HFF-Myc (cell line): ENCODE data around the gene IFT122.
"Not testable (repeated sequence)": the region's sequence is repeated elsewhere in the genome, so short reads cannot be mapped to it uniquely, and the experiment has no call there.

Source experiments
- DNase-seq: peaks from one replicate; pipeline ENCODE4 v3.0.0-alpha.2; 2011; ENCODE audit warnings: low read depth; ENCODE audit errors: extremely low read depth
- H3K4me3 ChIP-seq: replicated peaks from 2 replicates; pipeline ENCODE4 v1.5.1; 2011; ENCODE audit warnings: low read depth, mild to moderate bottlenecking, control low read depth, low read length
- TF ChIP-seq, protein P1 (sequence below): IDR thresholded peaks from 2 replicates; pipeline ENCODE4 v1.5.1; 2012; ENCODE audit warnings: mild to moderate bottlenecking, low read depth, low read length, control low read depth; ENCODE audit errors: missing control alignments

The IFT122 gene

DNA sequence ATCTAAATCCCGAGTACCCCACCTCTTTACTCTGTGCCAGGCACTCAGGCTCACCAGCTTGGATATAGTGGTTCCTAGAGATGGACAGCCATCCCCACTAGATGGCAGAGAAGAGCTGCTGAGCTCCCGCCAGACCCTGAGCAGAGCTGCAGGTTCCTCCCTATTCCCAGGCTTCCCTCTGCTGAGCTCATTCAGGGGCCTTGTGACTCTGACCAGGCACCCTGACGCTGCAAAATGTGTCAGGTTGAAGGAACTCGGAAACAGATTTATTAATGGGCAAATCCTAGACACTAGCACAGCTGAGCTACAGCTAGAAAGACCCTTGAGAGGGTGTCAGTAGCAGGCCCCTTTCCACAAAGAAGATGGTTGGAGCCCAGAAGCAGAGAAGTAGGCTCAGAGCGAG lies 50.2 kb downstream of the IFT122 start:
- no peak overlapping the region for H3K4me3 ChIP-seq
- TF ChIP-seq, protein P1, sequence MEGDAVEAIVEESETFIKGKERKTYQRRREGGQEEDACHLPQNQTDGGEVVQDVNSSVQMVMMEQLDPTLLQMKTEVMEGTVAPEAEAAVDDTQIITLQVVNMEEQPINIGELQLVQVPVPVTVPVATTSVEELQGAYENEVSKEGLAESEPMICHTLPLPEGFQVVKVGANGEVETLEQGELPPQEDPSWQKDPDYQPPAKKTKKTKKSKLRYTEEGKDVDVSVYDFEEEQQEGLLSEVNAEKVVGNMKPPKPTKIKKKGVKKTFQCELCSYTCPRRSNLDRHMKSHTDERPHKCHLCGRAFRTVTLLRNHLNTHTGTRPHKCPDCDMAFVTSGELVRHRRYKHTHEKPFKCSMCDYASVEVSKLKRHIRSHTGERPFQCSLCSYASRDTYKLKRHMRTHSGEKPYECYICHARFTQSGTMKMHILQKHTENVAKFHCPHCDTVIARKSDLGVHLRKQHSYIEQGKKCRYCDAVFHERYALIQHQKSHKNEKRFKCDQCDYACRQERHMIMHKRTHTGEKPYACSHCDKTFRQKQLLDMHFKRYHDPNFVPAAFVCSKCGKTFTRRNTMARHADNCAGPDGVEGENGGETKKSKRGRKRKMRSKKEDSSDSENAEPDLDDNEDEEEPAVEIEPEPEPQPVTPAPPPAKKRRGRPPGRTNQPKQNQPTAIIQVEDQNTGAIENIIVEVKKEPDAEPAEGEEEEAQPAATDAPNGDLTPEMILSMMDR = peak; percentile 91
- peak; percentile 76 for DNase-seq

DNA sequence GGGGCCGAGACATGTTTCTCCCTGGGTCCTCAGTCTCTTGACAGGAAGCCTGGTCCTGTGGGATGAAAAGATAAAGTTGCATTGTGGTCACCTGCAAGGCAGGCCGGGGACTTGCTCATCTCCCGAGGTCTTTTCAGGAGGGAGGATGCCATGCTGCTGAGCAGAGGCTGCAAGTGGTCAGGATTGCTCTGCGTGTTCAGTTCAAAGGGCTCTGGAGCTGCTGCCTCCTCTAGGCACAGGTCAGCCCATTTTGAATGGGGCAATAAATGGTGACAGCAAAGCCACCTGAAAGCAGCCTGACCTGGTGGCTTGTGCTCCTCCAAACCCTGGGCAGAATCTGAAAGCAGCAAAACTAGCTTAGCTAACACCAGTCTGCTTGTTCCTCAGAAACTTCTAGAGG lies 51.1 kb downstream of the IFT122 start:
- H3K4me3 ChIP-seq, DNase-seq: not testable (repeated sequence)

DNA sequence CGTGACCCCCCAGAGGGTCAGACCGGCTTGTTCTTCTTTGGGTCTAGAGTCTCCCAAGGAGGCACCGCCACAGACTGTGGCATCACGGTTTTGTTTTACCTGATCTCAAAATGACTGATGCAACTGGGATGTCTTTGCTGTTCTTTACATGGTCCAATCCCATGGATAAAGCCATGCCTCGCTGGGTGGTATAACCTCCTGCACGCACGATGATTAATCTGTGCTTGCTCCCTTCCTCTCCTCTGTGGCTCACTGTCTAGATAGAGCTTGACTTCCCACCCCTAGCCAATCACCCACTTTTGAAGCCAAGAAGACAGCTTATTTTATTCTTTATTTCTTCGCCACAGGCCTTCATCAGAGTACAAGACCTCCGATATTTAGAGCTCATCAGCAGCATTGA lies 51.8 kb downstream of the IFT122 start:
- H3K4me3 ChIP-seq = no peak overlapping the region
- DNase-seq = no peak
- TF ChIP-seq, protein P1 = no peak

DNA sequence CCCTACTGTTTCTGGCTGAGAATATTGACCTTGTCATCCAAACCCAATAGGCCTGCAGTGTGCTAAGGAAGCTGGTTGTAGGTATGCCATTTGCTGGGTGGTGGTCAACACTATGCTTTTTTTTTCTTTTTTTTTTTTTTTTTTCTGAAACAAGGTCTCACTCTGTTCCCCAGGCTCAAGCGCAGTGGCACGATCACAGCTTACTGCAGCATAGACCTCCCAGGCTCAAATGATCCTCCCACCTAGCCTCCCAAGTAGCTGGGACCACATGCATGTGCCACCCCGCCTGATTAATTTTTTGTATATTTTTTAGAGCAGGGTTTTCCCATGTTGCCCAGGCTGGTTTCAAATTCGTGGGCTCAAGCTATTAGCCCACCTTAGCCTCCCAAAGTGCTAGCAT lies 52.7 kb downstream of the IFT122 start:
- DNase-seq = no peak
- TF ChIP-seq, protein P1 = no peak
- no peak overlapping the region for H3K4me3 ChIP-seq

DNA sequence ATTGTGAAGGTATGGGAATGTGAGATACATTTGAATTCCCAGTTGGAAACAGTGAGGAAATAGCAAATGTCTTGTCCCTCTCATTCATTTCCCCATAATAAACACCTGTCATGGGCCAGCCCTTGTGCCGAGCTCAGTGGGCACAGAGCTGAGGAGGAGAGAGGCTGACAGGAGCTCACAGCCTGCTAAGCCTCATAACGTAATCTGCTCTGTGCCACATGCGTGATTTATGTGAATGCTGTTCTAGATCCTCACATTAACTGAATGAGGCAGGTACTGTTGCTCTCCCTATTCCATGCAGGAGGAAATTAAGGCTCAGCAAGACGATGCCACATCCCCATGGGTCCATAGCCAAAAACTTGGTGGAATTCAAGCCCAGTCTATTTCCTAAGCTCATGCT lies 53.2 kb downstream of the IFT122 start:
- DNase-seq = no peak
- no peak overlapping the region for H3K4me3 ChIP-seq
- TF ChIP-seq, protein P1 = no peak

DNA sequence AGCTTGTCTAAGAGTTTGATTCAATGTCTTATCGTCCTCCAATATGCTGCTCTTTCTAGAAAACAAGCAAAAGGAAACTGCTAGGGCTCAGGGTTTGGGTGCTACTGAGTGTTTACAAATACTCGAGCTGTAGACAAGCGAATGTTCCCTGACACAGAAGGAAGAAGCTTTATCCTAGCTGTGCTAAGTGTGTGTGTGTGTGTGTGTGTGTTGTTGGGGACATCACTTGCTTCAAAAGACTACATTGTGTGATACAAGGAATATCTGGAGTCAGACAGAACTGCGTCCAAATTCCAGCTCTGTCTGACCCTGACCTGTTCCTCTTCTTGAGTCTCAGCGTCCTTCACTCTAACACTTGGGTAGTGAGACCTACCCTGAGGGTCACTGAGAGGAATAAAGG lies 54.5 kb downstream of the IFT122 start:
- not testable (repeated sequence) for H3K4me3 ChIP-seq, DNase-seq

DNA sequence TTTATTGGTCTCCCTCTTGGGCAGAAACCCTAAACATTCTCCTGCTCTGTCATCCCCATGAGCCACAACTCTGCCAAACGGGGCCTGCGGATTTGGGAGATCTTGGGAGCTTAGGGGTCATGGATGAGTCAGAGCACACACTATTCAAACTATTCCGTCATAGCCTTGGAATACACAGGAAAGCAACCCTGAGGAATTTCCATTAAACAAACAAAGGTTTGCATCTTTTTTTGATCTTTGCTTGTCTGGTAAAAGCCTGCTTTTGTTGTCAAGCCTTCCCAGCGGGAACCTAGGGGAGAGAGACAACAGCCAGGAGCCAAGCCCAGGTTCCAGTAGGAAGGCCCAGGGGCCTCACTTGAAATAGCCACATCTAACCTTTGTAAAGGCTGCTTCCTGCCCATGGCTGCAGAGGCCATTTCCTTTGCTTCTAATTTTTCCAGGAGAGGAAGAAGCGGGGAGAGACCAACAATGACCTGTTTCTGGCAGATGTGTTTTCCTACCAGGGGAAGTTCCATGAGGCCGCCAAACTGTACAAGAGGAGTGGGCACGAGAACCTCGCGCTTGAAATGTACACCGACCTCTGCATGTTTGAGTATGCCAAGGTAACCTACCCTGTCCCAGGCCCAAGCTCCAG lies 55.1 kb downstream of the IFT122 start:
- DNase-seq = peak; percentile 44
- H3K4me3 ChIP-seq = not testable (repeated sequence)

DNA sequence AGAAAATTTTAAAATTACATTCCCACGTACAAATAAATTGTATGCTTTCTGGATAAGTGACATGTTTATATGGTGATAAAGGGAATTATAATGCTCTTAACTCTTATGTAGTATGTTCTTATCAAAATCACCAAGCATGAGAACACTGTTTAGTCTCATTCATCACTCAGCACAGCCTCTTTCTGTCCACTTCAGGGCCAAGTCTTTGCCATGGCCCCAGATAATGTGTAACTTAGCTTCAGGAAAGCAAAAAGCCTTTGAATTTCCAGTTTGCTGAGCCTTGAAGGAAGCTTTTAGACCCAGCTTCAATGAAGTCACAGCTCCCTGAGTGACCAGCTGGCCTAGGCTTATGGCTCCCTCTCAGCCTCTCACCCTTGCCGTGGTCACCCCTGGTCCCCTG lies 57.9 kb downstream of the IFT122 start:
- not testable (repeated sequence) for DNase-seq, H3K4me3 ChIP-seq

DNA sequence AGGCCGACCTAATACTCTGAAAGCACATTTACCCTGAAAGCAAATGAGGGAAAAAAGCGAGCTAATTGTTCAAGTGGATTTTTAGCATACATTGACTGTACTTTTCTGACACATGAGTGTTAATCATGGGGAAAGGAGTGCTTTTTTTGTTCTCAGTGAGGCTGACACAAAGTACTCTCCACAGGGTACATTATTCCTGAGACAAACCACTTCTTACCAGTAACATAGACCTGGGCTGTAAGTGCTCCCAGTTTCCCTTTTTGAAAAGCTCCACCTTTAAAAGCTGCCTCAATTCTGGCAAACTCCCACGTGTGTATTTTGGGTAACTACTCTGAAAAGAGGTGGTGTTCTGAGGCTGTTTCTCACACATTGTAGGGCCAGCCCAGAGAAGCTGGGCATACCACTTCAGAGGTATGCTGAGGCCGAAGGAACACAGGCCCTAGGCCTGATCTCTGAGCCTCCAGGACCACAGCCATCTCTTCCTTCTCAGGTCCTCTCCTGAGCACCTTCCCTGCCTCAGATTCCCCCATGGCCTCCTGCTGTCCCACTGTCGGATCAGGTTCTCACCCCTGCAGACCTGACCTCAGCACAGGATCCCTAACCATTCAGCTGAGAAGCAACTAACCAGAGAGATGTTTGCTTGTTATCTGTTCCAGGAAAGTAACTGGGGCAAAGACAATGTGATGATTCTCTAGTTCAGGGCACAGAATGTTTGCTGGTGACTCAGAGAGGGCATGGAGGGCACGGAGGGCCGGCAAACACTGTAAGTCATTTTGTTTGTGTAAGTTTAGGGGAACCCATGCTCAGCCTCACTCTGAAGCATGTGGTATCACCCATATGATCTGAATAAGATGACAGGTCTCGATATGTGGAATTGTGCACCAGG lies 58.8 kb downstream of the IFT122 start:
- DNase-seq, H3K4me3 ChIP-seq: not testable (repeated sequence)

DNA sequence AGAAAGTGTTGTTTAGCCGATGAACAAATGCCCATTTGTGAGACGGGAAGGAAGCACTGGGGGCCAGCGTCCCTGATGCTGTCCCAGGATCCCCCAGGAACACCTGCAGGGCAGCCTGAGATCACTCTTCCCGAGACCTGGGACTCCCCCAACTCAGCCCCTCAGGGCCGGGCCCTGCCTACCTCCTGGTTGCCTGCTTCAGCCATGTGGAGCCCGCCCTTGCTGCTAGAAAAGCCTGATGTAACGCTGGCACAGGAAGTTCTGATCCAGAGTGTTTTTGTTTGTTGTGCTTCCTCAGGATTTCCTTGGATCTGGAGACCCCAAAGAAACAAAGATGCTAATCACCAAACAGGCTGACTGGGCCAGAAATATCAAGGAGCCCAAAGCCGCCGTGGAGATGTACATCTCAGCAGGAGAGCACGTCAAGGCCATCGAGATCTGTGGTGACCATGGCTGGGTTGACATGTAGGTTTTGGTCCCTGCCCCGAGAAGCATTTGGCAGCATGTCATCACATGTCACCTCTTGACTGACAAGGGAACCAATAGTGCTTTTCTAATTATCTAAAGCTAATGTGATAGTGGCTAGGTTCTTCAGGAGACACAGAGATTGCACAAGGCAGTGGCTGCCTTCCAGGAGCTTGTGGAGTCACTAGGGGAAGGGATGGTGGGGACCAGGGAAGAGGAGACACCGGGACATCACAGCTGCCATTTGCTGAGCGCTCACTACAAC lies 59.7 kb downstream of the IFT122 start:
- not testable (repeated sequence) for H3K4me3 ChIP-seq, DNase-seq
